GM18526 (cell line): Measurements from ENCODE around the gene IQCB1.

Experiments
- POLR2A ChIP-seq: IDR thresholded peaks from 3 replicates; pipeline ENCODE4 v1.6.1; 2011; ENCODE audit not compliant: insufficient read length; ENCODE audit errors: extremely low read depth

Gene IQCB1

GRCh38 chr3:121834671-121835464, at the start of gene IQCB1, which contains the start of gene EAF2:
Gene IQCB1 (minus strand): TSS chr3:121835060. CDS start chr3:121828960, 6,100 bp downstream.
Gene EAF2 (plus strand): TSS chr3:121835209. CDS start chr3:121835286, 77 bp downstream.
- TF ChIP-seq POLR2A = peak; percentile 96

DNA sequence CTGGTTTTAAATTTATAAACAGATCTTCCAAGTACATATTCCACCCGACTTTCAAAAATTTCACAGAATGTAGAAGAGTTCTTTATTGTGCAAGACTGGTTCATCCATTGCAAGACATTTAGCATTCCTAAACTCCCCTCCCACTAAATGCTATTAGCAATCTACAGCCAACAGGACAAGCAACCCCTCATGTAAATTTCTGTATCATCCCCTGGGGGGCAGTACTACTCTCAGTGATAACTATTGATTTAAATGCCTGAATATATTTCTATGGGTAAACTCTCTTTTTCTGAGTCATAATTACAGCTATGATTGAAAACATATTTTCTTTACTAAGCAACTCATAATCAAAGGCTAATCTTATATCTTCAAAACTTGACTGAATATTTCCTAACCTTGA, 48.6 kb upstream of the IQCB1 start:
- no peak for TF ChIP-seq POLR2A

GRCh38 chr3:121878411-121878810, 43.6 kb upstream of the IQCB1 start:
- TF ChIP-seq POLR2A = no peak

DNA sequence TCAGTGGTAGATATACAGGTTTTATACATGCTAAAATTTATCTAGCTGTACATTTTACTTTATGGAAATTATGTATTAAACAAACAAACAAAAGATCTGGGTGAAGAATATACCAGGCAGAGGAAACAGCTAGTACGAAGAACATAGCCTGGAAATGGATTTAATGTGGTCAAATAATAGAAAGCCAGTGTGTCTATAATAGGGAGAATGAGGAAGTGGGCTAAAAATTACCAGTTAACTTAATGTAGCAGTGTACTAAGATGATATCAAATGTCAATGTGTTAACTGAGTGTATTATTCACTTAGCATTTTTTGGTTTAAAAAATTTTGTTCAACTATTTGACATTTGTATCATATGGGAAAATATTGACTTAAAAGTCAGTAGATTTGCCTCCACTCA, 36.6 kb upstream of the IQCB1 start:
- TF ChIP-seq POLR2A = no peak

DNA sequence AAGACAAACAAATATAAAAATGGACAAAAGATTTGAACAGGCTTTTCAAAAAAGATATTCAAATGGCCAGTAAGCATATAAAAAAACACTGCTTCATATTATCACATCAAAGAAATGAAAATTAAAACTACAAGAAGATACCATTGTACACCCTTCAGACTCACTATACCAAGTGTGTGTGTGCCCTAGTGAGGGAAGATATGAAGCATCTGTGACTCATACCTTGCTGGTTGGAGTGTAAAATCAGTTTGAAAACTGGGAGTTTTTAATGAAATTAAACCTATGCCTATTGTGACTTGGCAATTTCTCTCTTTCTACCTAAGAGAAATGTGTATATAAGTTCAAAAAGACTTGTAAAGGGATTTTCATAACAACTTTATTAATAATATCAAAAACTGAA, 35.9 kb upstream of the IQCB1 start:
- TF ChIP-seq POLR2A = no peak

GRCh38 chr3:121869736-121870135, 34.9 kb upstream of the IQCB1 start:
- no peak for TF ChIP-seq POLR2A

GRCh38 chr3:121863801-121864200, 28.9 kb upstream of the IQCB1 start:
- TF ChIP-seq POLR2A = no peak

DNA sequence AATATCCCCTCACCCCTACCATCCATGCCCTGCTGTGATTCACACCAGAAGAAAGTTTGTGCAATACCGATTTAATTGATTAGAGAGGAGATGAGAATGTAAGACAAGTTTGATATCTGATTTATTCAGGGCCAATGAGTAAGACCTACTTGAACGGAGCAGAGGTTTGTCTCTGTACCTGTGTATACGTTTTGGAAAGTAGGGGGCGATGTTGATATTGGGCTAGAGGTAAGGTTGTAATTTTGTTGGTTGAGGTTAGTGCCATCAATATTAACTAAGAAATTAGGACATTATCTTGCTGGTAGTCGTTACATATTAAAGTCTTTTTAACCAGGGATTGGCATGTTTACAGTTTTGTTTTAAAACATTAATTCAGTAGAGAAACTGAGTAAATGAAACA, 20.7 kb upstream of the IQCB1 start:
- no peak for TF ChIP-seq POLR2A

GRCh38 chr3:121852256-121852655, 17.4 kb upstream of the IQCB1 start:
- no peak for TF ChIP-seq POLR2A

GRCh38 chr3:121844892-121845291, 10.0 kb upstream of the IQCB1 start:
- no peak for TF ChIP-seq POLR2A

- TF ChIP-seq POLR2A = no peak
These were observed 5.1 kb upstream of the IQCB1 start for GRCh38 chr3:121839962-121840361.

DNA sequence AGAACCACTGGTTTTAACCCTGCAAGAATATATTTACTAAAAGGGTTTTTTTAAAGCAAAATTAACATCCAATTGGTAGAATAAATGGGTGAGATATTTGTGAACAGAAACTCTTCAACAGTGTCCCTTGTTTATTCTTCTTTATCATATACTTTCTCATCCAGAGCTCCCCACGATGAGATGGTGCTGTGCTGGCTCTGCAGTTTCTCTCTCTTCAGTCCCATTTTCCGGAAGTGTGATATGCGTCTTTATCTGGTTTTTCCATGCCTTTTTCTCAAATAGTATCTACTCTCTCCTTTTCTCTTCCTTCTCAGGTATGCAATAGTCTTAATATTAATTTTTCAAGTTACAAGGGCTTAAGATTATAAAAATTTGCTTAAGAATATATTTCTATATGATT, 1.6 kb upstream of the IQCB1 start:
- TF ChIP-seq POLR2A = no peak

DNA sequence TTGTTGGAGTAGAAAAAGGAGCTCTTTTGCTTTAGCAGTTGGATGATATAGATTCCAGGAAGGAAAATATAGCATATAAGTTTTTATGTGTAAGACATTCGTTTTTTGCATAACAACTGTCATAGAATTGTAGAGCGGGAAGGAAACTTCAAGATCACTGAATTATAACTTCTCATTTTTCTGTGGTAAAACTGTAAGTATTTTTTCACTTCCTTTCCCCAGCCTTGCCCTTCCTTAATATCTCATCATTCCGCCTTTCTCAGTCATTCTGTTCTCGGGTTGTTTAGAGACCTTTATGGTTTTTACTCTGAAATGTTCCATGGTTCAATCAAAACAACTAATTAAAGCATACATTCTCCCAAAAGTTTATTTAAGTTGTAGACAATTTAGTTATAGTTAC, 1.2 kb upstream of the IQCB1 start:
- no peak for TF ChIP-seq POLR2A

DNA sequence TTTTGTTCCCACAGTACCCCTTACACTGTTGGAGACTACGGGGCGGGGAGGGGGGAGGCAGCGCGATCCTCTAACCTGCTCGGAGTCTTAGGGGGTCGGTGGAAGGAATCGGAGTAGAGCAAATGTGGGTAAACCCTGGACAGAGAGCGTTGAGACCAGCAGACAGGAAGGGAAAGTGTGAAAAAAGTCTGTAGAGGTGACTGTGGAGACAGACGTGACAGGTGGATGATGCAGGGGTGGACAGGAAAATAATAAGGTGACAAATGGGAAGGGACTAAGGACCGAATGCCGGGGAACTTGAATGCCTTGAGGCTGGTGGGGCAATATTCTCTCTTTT, 573 bp upstream of the IQCB1 start:
- no peak for TF ChIP-seq POLR2A

GRCh38 chr3:121834157-121834670, 646 bp downstream of the IQCB1 start:
- no peak for TF ChIP-seq POLR2A

GRCh38 chr3:121822973-121823372, 11.9 kb downstream of the IQCB1 start:
- no peak for TF ChIP-seq POLR2A
